Gastrocnemius medialis (tissue), 4 donors: ENCODE results near the gene TAS2R50. TPM values are rescaled to one million over a fixed set of nuclear protein-coding genes. Genes with fewer than 3 reads are reported as not detected.

Experiments
- ATAC-seq, 2 donors: fragments of 150-250 bp; one replicate each; pipeline ENCODE4 v1.9.1; 2016
- DNase-seq, 2 donors: peaks; one replicate each; pipeline ENCODE4 v3.0.0-alpha.2; 2019
- H3K27ac ChIP-seq, 4 donors: fragments of 200-600 bp; sonication (generic); 1 replicate in 1 of 4; 2 replicates in 3 of 4; pipeline ENCODE4 v1.5.1; 2016 to 2018; ENCODE audit warnings: mild to moderate bottlenecking in 2 of 4, moderate library complexity in 1 of 4
- H3K27me3 ChIP-seq, 3 donors: fragments of 200-600 bp; sonication (generic) in 2 of 3; 1 replicate in 1 of 3; 2 replicates in 2 of 3; pipeline versions ENCODE4 v1.5.1 to v1.6.0; 2016 to 2019; ENCODE audit warnings: mild to moderate bottlenecking in 1 of 3, moderate library complexity in 1 of 3
- H3K36me3 ChIP-seq, 2 donors: fragments of 200-600 bp; sonication (generic) in 1 of 2; one replicate each; pipeline ENCODE4 v1.5.1; 2017 to 2018
- H3K4me1 ChIP-seq, 2 donors: fragments of 200-600 bp; sonication (generic) in 1 of 2; one replicate each; pipeline ENCODE4 v1.5.1; 2016 to 2017; ENCODE audit warnings: mild to moderate bottlenecking in 2 of 2
- H3K4me3 ChIP-seq, 4 donors: fragments of 200-600 bp; sonication (generic) in 3 of 4; 1 replicate in 1 of 4; 2 replicates in 3 of 4; pipeline ENCODE4 v1.5.1; 2016 to 2019; ENCODE audit warnings: mild to moderate bottlenecking in 2 of 4
- H3K9me3 ChIP-seq, 3 donors: fragments of 200-600 bp; sonication (generic) in 2 of 3; 1 replicate in 1 of 3; 2 replicates in 2 of 3; pipeline ENCODE4 v1.5.1; 2016 to 2019
- CTCF ChIP-seq, 5 experiments: fragments of 450-650 bp in 3 of 5; fragments of 200-600 bp in 2 of 5; sonication (generic) in 2 of 5; IDR thresholded peaks in 4 of 5; conservative IDR thresholded peaks in 1 of 5; 1 replicate in 4 of 5; 2 replicates in 1 of 5; pipeline ENCODE4 v1.5.1; 2016 to 2019; ENCODE audit warnings: antibody characterized with exemption in 5 of 5, mild to moderate bottlenecking in 3 of 5, moderate library complexity in 3 of 5
- POLR2A ChIP-seq, 2 donors: fragments of 450-650 bp; IDR thresholded peaks; one replicate each; pipeline ENCODE4 v1.6.1; 2017; ENCODE audit warnings: antibody characterized with exemption in 2 of 2, mild to moderate bottlenecking in 2 of 2, moderate library complexity in 2 of 2
- in situ Hi-C, 4 donors: fragments of 200-750 bp; cut with MboI; loops; one replicate each; pipeline versions ENCODE4 v1.15.0 to v1.8.0; 2017; ENCODE audit warnings: low sequenced_read_pairs in 4 of 4
- intact Hi-C: fragments of 100-400 bp; cut with DNase I; formaldehyde crosslinking; loops from one replicate; pipeline ENCODE4 v1.15.1; 2023; ENCODE audit warnings: low total_unique reads
- total RNA-seq, 4 donors: library from RNA; depleted of rRNA; stranded (reverse); fragments of >200 nt; gene quantifications; one replicate each; pipeline versions ENCODE4 v1.1.0 to v1.2.3, GENCODE V29; 2016

The TAS2R50 gene
- total RNA-seq, 4 donors from 2014 or later: 4.9 TPM; not detected in 3

- no peaks in the 10 kb centered on the region for H3K36me3 ChIP-seq
- H3K27me3 ChIP-seq: no peaks in the 10 kb centered on the region
- DNase-seq (no peak), ATAC-seq (no peak)
- intact Hi-C loops (no loop called here), in situ Hi-C loops (no loop called here)
- no peak within 1 kb of the TSS for H3K4me3 ChIP-seq
- TF ChIP-seq CTCF (IDR thresholded peaks at IDR 0.05 in 4 of 5, conservative IDR thresholded peaks at IDR 0.05 in 1 of 5) (no peak), POLR2A (IDR thresholded peaks at IDR 0.05) (no peak)
- no peaks in the 10 kb centered on the region for H3K4me1 ChIP-seq
- no peaks in the 10 kb centered on the region for H3K9me3 ChIP-seq
- no peak within 1 kb of the TSS for H3K27ac ChIP-seq
Observed at GRCh38 chr12:11022520-11022919, 35.8 kb upstream of the TAS2R50 start, which contains the start of gene TAS2R19. Gene TAS2R19, minus strand, starts transcription at chr12:11022620. Its CDS starts 49 bp downstream, at chr12:11022571.

GRCh38 chr12:11016937-11017336 lies 30.2 kb upstream of the TAS2R50 start:
- in situ Hi-C loops (no loop called here), intact Hi-C loops (loop anchor here (5.0 kb wide), 1 partner anchor 55 kb away; no protein-coding TSS in a partner anchor)
- H3K27ac ChIP-seq: no peak overlapping the region
- H3K27me3 ChIP-seq: no peaks in the 10 kb centered on the region
- no peaks in the 10 kb centered on the region for H3K4me1 ChIP-seq
- ATAC-seq: no peak
- DNase-seq: no peak
- no peak for TF ChIP-seq CTCF (IDR thresholded peaks at IDR 0.05 in 4 of 5, conservative IDR thresholded peaks at IDR 0.05 in 1 of 5)
- TF ChIP-seq POLR2A (IDR thresholded peaks at IDR 0.05): no peak
- no peak overlapping the region for H3K4me3 ChIP-seq
- H3K36me3 ChIP-seq: no peaks in the 10 kb centered on the region
- no peaks in the 10 kb centered on the region for H3K9me3 ChIP-seq

- Histone ChIP-seq H3K36me3 (no peaks in the 10 kb centered on the region), H3K27me3 (no peaks in the 10 kb centered on the region), H3K9me3 (no peaks in the 10 kb centered on the region), H3K27ac (no peak overlapping the region), H3K4me1 (no peaks in the 10 kb centered on the region), H3K4me3 (no peak overlapping the region)
- intact Hi-C loops: loop anchor here (5.0 kb wide), 1 partner anchor 56 kb away; no protein-coding TSS in a partner anchor
- in situ Hi-C loops: no loop called here
- ATAC-seq (no peak), DNase-seq (no peak)
- TF ChIP-seq POLR2A (IDR thresholded peaks at IDR 0.05) (no peak), CTCF (IDR thresholded peaks at IDR 0.05 in 4 of 5, conservative IDR thresholded peaks at IDR 0.05 in 1 of 5) (no peak)
Observed at GRCh38 chr12:11015775-11016430, 29.2 kb upstream of the TAS2R50 start.

GRCh38 chr12:11014234-11014633 lies 27.5 kb upstream of the TAS2R50 start:
- Histone ChIP-seq H3K4me3 (no peak overlapping the region), H3K4me1 (no peaks in the 10 kb centered on the region), H3K27ac (no peak overlapping the region), H3K9me3 (no peaks in the 10 kb centered on the region), H3K36me3 (no peaks in the 10 kb centered on the region), H3K27me3 (no peaks in the 10 kb centered on the region)
- intact Hi-C loops: no loop called here
- DNase-seq (no peak), ATAC-seq (no peak)
- in situ Hi-C loops: no loop called here
- TF ChIP-seq POLR2A (IDR thresholded peaks at IDR 0.05) (no peak), CTCF (IDR thresholded peaks at IDR 0.05 in 4 of 5, conservative IDR thresholded peaks at IDR 0.05 in 1 of 5) (no peak)
